Right lobe of liver (tissue), 6 donors: ENCODE results near the gene MYO5B. TPM values are rescaled to one million over a fixed set of nuclear protein-coding genes. Genes with fewer than 3 reads are reported as not detected.

Experiments used
- ATAC-seq, 4 donors: fragments of 200-7000 bp; cut with Tn5 transposase; one replicate each; pipeline ENCODE4 v1.9.1; 2020; ENCODE audit warnings: mild to moderate bottlenecking in 4 of 4, moderate library complexity in 4 of 4
- DNase-seq, 3 donors: peaks; one replicate each; pipeline ENCODE4 v3.0.0-alpha.2; 2020
- H3K27ac ChIP-seq, 3 donors: fragments of 200-600 bp; one replicate each; pipeline ENCODE4 v1.8.0; 2022
- H3K27me3 ChIP-seq, 2 donors: fragments of 200-600 bp; one replicate each; pipeline ENCODE4 v1.8.0; 2022
- H3K36me3 ChIP-seq, 4 donors: fragments of 200-600 bp; sonication (generic) in 1 of 4; one replicate each; pipeline versions ENCODE4 v1.5.1 to v1.8.0; 2017 to 2022; ENCODE audit warnings: control low read depth in 1 of 4
- H3K4me1 ChIP-seq, 4 donors: fragments of 200-600 bp; sonication (generic) in 1 of 4; one replicate each; pipeline versions ENCODE4 v1.5.1 to v1.8.0; 2017 to 2022; ENCODE audit warnings: control low read depth in 1 of 4
- H3K4me3 ChIP-seq, 3 donors: fragments of 200-600 bp; one replicate each; pipeline ENCODE4 v1.8.0; 2022
- H3K9me3 ChIP-seq, 4 donors: fragments of 200-600 bp; sonication (generic) in 1 of 4; one replicate each; pipeline versions ENCODE4 v1.5.1 to v1.8.0; 2017 to 2022; ENCODE audit warnings: control low read depth in 1 of 4
- CTCF ChIP-seq, 4 donors: fragments of 200-600 bp in 3 of 4; fragments of 450-650 bp in 1 of 4; IDR thresholded peaks; one replicate each; pipeline versions ENCODE4 v1.5.1 to v1.8.0; 2016 to 2022; ENCODE audit warnings: antibody characterized with exemption in 4 of 4, mild to moderate bottlenecking in 2 of 4
- POLR2A ChIP-seq: fragments of 450-650 bp; IDR thresholded peaks from one replicate; pipeline ENCODE4 v1.6.1; 2017; ENCODE audit warnings: antibody characterized with exemption, mild to moderate bottlenecking
- WGBS: methylation state at CpG from one replicate; pipeline ENCODE4 v1.1.6; 2018; ENCODE audit warnings: low coverage, low lambda C conversion rate; ENCODE audit not compliant: insufficient coverage; ENCODE audit errors: missing lambda C conversion rate; 5-methylcytosine and 5-hydroxymethylcytosine counted together
- intact Hi-C, 2 donors: fragments of 100-400 bp; cut with DNase I; formaldehyde crosslinking; loops; one replicate each; pipeline versions ENCODE4 v1.11.2 to v1.14.1; 2022
- total RNA-seq, 6 experiments: library from RNA; depleted of rRNA in 2 of 6; stranded (reverse); fragments of >200 nt in 2 of 6; fragmentation: NEBNext Ultra II Directional in 3 of 6; extraction: Animal tissue kit (Norgen Biotek cat#: 25700) in 3 of 6; gene quantifications; one replicate each; pipeline versions ENCODE4 v1.1.0 to v1.2.4, GENCODE V29; 2016 to 2023
- donor health status: DM: no; HTN: yes; CAD: no.
- donor health status: DM: no; HTN: no; CAD: no.
- donor health status: DM: no; HTN: no; CAD: no.
- donor health status: DM: no; HTN: yes; CAD: no.
- donor health status: DM: no; HTN: yes; CAD: no.

The MYO5B gene
- total RNA-seq, 6 experiments from 2014 or later: 13.4 to 25.1 (median 16.6) TPM

DNA sequence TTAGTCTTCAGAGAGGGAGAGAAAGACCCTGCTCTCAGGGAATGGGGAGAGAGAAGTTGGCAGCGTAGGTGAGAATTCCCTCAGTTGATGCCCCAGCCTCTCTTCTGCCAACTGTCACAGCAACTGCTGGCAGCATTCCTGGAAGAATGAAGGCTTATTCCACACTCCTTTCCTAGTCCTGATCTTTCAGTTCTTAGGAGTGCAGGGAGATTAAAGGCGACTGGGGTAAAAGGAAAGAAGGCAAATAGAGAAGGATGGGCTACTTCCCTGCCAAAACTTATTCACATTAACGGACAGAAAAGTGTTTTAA, 315.7 kb downstream of the MYO5B start:
- ATAC-seq (no peak), DNase-seq (no peak)
- H3K27ac ChIP-seq: no peak overlapping the region
- TF ChIP-seq CTCF (IDR thresholded peaks at IDR 0.05): no peak
- TF ChIP-seq POLR2A: no peak
- H3K36me3 ChIP-seq: no peaks in the 10 kb centered on the region
- no peak overlapping the region for H3K4me3 ChIP-seq
- intact Hi-C loops: no loop called here
- WGBS: 62% methylated on average over 3 of the region's 3 CpGs
- no peaks in the 10 kb centered on the region for H3K27me3 ChIP-seq
- H3K4me1 ChIP-seq: peaks cover 0 to 6% (median 0%) of the 10 kb centered on the region in 4 donors
- no peaks in the 10 kb centered on the region for H3K9me3 ChIP-seq

GRCh38 chr18:49878567-49879270, 316.2 kb downstream of the MYO5B start:
- 67% methylated on average over 8 of the region's 10 CpGs for WGBS
- DNase-seq (no peak), ATAC-seq (no peak)
- H3K4me1 ChIP-seq: peaks cover 0 to 2% (median 0%) of the 10 kb centered on the region in 4 donors
- no peak overlapping the region for H3K4me3 ChIP-seq
- H3K36me3 ChIP-seq: no peaks in the 10 kb centered on the region
- no peak overlapping the region for H3K27ac ChIP-seq
- H3K9me3 ChIP-seq: no peaks in the 10 kb centered on the region
- no peaks in the 10 kb centered on the region for H3K27me3 ChIP-seq
- TF ChIP-seq POLR2A (no peak), CTCF (IDR thresholded peaks at IDR 0.05) (no peak)
- intact Hi-C loops: no loop called here

- DNase-seq (no peak), ATAC-seq (no peak)
- Histone ChIP-seq H3K36me3 (no peaks in the 10 kb centered on the region), H3K27me3 (no peaks in the 10 kb centered on the region), H3K4me3 (no peak overlapping the region), H3K27ac (no peak overlapping the region), H3K9me3 (no peaks in the 10 kb centered on the region), H3K4me1 (no peaks in the 10 kb centered on the region)
- intact Hi-C loops: no loop called here
- TF ChIP-seq POLR2A: no peak
- no peak for TF ChIP-seq CTCF (IDR thresholded peaks at IDR 0.05)
- WGBS: 83% methylated on average over 2 of the region's 2 CpGs
These were observed 316.9 kb downstream of the MYO5B start for GRCh38 chr18:49878015-49878414.

GRCh38 chr18:49876536-49876935, 318.4 kb downstream of the MYO5B start:
- DNase-seq: no peak
- no peak for ATAC-seq
- H3K36me3 ChIP-seq: no peaks in the 10 kb centered on the region
- H3K27me3 ChIP-seq: no peaks in the 10 kb centered on the region
- no peak overlapping the region for H3K27ac ChIP-seq
- no peaks in the 10 kb centered on the region for H3K4me1 ChIP-seq
- WGBS: 100% methylated on average over 1 of the region's 4 CpGs
- no peaks in the 10 kb centered on the region for H3K9me3 ChIP-seq
- H3K4me3 ChIP-seq: no peak overlapping the region
- no peak for TF ChIP-seq CTCF (IDR thresholded peaks at IDR 0.05)
- TF ChIP-seq POLR2A: no peak
- intact Hi-C loops: no loop called here

DNA sequence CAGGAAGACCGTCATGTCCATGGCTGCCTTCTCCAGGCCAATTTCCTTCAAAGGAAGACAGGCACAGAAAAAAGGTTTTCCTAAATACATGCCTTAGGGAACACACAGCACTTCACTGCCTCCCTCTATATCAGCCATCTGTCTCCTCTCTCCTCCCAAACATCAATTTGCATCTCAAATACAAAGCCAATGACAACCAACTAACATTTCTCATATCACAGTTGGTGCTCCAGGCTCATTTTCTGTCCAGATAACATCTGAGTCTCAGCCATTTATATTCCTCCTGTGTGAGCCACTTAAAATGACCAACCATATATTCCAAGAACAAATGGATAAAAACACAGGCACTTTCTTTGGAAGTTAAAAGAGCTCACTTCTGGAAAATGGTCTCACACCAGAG, 319.2 kb downstream of the MYO5B start:
- intact Hi-C loops: no loop called here
- WGBS: 90% methylated on average over 1 of the region's 1 CpG
- Histone ChIP-seq H3K36me3 (no peaks in the 10 kb centered on the region), H3K4me1 (no peaks in the 10 kb centered on the region), H3K27ac (no peak overlapping the region), H3K9me3 (no peaks in the 10 kb centered on the region), H3K4me3 (no peak overlapping the region), H3K27me3 (no peaks in the 10 kb centered on the region)
- no peak for DNase-seq
- no peak for ATAC-seq
- TF ChIP-seq CTCF (IDR thresholded peaks at IDR 0.05) (no peak), POLR2A (no peak)
